Loucy (cell line): Measurements from ENCODE around the gene CRYGD.

Source experiments
- EZH2phosphoT487 ChIP-seq: fragments of 200-600 bp; IDR thresholded peaks from 2 replicates; pipeline ENCODE4 v1.6.1; 2018; ENCODE audit warnings: antibody characterized with exemption, mild to moderate bottlenecking, moderate library complexity, borderline replicate concordance
- TF ChIP-seq, protein P1 (sequence below): fragments of 200-600 bp; sonication (generic); conservative IDR thresholded peaks from 2 replicates; pipeline ENCODE4 v1.5.1; 2014; ENCODE audit warnings: mild to moderate bottlenecking, antibody characterized with exemption, low read length

DNA sequence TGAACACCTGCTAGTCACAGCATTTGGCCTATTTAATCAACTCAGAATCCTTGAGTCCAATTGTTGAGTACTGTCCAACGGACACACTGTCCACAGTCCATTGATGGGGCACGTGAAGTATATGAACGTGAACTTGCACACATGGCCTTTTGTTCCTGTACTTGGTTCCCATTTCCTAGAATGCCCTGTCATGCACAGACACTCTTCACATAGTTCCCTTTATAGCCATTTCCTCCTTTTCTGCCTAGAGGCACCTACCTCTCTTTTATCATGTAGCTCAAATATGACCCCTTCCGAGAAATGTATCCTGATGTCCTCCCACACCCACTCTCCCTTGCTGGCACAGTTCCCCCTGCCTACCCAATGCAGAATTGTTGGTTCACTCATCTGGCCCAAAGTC is 47.8 kb upstream of the CRYGD start:
- TF ChIP-seq, protein P1, sequence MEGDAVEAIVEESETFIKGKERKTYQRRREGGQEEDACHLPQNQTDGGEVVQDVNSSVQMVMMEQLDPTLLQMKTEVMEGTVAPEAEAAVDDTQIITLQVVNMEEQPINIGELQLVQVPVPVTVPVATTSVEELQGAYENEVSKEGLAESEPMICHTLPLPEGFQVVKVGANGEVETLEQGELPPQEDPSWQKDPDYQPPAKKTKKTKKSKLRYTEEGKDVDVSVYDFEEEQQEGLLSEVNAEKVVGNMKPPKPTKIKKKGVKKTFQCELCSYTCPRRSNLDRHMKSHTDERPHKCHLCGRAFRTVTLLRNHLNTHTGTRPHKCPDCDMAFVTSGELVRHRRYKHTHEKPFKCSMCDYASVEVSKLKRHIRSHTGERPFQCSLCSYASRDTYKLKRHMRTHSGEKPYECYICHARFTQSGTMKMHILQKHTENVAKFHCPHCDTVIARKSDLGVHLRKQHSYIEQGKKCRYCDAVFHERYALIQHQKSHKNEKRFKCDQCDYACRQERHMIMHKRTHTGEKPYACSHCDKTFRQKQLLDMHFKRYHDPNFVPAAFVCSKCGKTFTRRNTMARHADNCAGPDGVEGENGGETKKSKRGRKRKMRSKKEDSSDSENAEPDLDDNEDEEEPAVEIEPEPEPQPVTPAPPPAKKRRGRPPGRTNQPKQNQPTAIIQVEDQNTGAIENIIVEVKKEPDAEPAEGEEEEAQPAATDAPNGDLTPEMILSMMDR, result no peak
- TF ChIP-seq EZH2phosphoT487, result no peak
